Glomerular endothelial cell (primary cell): ENCODE measurements around the gene CFAP73. TPM values are rescaled to one million over a fixed set of nuclear protein-coding genes. Genes with fewer than 3 reads are reported as not detected.
"Not testable (repeated sequence)": the region's sequence is repeated elsewhere in the genome, so short reads cannot be mapped to it uniquely, and the experiment has no call there.

Source experiments
- DNase-seq: peaks from one replicate; pipeline ENCODE4 v3.0.0-alpha.2; 2011; ENCODE audit warnings: low read depth, low spot score; ENCODE audit errors: extremely low read depth
- total RNA-seq: library from RNA; depleted of rRNA; stranded (reverse); fragments of >200 nt; gene quantifications from 2 replicates; pipeline ENCODE4 v1.2.3, GENCODE V29; 2015

Gene CFAP73
- not detected in 2 replicates for total RNA-seq

DNA sequence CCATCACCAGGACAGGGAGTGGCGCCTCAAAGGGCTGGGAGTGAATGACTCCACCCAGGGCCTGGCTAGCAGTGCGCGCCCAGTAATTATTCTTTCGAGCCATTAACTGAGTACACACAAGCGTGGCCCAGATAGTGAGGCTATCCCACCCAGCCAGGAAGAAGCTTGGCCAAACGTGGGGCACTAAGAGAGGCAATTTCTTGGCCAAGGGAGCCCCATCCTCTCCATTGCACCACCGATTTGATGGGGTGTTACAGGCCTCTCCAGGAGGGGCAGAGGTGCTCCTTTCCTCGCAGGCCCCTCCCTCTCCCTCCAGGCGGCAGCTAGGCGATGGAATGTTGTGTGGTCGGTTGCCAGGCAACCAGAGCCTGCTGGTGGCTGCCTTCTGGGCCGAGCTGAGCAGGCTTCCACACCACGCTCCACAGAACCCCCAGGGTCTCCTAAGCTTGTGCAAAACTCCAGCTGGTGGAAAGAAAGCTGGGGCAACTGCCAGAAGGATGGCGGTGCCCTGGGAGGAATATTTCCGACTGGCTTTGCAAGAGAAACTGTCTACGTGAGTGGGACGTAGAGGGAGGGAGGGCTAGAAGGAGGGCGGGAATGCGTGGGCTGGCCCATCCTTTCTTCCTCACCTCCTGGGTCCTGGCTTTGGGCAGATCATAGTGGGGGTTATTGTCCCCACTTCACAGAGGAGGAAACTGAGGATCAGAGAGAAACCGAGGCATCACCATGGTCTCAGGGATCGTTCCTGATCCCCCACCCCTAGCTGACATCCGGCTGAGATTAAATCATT lies at the start of gene CFAP73:
TSS of gene CFAP73 (plus strand) at position 364 of the 790 bp plus-strand sequence. CDS start at position 498, 134 bp downstream.
- no peak for DNase-seq

DNA sequence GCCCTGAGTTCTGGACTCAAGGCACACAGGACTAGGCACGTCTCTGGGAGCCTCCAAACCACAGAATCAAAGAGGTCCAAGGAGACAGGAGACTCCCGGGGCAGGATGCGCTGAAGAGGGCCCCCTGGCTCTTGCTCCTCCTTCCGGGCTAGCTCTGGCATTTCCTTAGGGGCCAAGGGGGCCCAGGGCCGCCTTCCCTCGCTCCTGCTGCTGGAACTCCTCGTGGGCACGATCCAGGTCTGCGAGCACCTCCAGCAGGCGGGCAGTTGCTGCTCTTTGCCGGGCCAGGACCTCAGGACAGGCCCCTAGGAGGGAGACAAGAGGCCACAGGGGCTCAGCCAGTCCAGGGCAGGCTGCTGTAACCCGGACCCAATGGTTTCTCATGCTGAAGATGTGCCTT lies 49.8 kb upstream of the CFAP73 start:
- DNase-seq = no peak

DNA sequence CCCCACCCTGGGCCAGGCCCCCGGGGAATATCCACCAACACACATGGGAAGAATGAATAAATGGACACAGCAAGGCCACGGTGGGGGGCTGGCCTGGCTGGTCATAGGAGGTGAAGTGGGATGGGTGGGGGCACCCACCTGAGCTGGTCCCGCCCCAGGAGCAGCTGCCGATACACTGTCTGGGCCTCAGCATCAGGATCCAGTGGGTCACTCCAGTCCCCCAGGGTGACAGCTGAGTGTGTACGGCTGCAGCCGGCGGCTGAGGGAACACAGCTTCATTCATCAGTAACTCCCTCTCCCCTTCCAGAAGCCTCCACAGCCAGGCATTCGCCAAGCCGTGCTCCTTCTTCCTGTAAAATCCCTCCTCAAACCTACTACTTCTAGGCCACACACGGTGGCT lies 47.8 kb upstream of the CFAP73 start:
- no peak for DNase-seq

DNA sequence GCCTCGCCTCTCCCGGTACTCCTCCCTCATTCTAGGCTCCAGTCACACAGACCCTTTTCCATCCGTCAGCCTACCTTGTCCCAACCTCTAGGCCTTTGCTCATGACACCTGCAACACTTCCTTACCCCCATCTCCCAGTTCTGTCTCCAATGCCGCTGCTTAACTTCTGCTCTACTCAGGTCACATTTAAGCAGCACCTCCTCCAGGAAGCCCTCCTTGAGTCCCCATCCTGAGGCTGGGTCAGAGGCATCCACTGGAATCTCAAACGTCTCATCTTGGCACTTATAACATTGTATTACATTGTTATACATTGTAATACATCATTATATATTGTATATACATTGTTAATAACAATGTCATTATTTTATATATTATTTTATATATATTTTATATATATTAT lies 46.7 kb upstream of the CFAP73 start:
- no peak for DNase-seq

GRCh38 chr12:113103756-113104450 lies 45.6 kb upstream of the CFAP73 start:
- DNase-seq = no peak

GRCh38 chr12:113104953-113105510 lies 44.5 kb upstream of the CFAP73 start:
- no peak for DNase-seq

DNA sequence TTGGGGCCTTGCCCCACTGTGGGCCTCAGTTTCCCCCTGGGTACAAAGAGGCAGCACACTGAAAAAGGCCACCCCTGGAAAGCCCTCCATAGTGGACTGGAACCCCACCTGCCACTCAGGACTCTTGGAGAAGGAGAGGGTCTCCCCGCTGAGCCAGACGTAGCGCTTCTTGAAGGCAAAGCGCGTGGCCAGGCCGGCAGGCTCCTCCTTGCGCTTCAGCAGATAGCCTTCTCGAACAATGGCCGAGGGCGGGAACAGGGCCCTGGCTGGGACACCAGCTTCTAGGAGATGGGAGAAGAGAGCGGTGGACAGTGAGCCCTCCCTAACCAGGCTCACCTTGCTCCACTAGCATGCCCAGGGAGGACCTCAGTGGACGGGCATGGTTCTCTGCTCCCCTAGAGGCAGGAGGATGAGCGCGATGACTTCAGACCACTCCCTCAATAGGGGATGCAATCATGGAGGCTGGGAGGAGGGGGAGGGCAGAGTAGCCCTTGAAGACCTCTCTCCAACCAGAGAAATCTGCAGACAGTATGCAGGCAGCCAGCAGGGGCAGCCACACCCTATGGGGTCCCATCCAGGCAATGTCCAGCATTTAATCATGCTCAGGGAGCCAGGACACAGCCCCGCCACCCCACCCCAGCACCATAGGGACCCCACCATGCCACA lies 43.8 kb upstream of the CFAP73 start:
- DNase-seq = no peak

DNA sequence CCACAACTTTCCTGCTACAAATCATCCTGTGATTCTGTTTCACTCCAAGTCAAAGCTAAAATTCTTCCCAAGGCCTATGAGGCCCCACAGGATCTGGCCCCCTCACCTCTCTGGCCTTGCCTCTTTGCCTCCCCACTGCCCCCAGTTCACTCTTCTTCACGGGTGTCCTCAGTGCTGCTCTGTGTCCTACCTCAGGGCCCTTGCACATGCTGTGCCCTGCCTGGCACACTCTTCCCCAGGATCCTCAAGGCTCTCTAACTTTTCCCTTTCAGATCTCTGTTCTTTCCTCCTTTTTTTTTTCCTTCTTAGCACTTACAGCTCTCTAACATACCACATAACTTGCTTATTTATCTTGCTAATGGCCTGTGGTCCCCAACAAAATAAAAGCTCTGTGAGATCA lies 43.2 kb upstream of the CFAP73 start:
- no peak for DNase-seq

DNA sequence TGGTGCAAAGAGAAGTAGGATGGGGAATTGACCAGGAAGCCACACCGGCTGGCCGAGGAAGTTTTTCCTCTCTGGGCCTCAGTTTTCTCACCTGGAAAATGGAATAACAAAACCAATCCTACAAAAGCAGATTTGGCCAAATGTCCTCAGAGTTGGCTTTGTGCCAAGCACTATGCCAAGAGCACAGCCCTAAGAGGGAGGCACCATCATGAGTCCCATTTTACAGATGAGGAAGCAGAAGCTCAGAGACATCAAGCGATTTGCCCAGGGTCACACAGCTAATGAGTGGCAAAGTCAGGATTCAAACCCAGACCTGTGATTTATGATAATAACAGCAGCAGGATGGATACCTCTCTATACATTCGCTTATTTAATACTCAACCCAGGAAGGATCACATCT lies 41.2 kb upstream of the CFAP73 start:
- DNase-seq = no peak

GRCh38 chr12:113109360-113109759 lies 40.2 kb upstream of the CFAP73 start:
- DNase-seq = no peak

GRCh38 chr12:113109872-113110599 lies 39.5 kb upstream of the CFAP73 start:
- DNase-seq = no peak

DNA sequence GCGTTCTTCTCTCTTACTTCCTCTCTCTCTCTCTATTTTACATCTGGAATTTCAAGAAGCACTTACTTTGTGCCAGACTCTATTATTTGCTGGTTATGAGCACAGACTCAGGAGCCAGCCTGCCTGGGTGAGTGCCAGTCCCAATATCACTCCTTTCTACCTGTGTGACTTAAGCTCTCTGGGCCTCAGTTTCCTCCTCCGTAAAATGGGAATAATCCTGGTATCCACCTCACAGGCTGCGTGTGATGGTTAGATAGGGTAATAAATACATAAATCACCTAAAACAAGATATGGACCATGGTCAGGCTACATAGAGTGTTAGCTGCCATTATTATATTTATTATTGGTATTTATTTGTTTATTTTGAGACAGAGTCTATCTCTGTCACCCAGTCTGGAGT lies 38.3 kb upstream of the CFAP73 start:
- no peak for DNase-seq

DNA sequence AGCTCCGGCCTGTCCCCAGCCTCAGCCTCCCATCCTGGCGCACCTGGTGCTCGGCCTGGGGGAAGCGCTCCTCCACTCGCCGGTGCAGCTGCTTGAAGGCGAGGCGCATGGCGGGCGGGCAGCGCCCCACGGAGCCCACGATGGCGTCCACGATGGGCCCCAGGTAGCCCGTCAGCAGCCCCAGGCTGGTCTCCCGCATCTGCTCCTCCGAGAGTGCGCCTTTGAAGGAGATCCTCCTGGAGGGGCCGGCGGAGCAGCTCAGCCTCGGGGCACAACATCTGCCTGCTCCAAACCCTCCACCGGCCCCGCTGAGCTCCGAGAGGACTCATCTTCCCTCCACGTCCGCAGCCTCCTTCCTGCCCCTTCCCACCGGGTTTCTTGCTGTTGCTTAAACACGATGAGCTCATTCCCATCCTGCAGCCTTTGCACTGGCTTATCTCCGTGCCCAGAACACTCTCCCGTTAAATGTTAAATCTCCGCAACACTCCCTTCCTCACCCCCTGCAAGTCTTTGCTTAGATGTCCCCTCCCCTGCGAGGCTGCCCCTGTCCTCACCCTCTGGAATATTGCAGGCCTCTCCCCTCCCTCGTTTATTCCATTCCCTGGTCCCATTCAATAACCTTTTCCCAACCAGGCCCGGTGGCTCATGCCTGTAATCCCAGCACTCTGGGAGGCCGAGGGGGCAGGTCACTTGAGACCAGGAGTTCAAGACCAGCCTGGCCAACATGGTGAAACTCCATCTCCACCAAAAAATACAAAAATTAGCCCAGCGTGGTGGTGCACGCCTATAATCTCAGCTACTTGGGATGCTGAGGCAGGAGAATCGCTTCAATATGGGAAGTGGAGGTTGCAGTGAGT lies 37.3 kb upstream of the CFAP73 start:
- no peak for DNase-seq

GRCh38 chr12:113113397-113113796 lies 36.1 kb upstream of the CFAP73 start:
- DNase-seq = no peak

DNA sequence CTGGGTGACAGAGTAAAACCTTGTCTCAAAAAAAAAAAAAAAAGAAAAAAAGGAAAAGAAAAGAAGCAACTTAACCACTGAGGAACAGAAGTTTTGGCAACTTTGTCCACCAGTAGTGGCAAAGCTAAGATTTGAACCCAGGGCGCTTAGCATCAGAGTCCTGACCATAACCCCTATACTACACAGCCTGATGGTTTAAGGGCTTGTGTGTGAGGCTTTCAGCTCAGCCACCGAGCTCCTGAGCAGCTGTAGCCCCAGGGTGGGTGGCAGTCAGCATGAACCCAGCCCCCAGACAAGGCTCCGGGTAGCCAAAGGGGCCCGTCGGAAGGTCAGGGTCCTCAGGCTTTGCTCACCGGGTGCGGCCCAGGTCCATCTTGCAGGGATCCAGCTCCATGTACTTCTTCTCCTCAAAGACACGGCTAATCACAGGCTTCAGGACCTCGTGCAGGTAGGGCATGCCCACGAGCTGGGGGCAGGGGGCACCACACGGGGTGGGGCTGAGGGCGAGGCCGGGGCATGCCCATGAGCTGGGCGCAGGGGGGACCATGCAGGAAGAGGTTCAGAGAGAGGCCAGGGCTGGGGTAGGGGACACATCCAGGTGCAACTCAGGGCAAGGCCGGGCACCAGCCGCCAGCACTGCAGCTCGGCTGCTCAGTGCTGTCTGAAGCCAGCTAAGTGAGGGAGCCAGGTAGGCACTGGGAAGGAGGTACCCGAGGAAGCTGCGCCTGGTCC lies 34.9 kb upstream of the CFAP73 start:
- no peak for DNase-seq

- DNase-seq = no peak
Observed at GRCh38 chr12:113115455-113116126, 33.9 kb upstream of the CFAP73 start.

DNA sequence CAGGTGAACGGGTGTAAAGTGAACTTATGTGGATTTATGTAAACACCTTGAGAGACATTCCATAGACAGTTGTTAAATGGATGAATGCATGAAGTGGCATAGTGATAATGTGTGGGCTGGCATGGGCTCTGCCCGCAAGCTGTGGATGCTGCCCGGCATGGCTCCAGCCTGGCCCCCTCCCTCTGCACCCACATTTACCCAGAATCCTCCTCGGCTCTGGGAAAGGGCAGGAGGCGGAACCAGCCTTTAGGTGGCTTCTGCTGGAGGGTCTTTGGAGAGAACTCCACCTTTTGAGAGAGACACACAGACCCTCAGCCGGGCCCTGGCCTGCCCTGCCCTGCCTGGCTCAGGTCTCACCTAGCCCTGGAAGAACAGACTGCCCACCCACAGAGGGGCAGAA lies 32.6 kb upstream of the CFAP73 start:
- DNase-seq = no peak

DNA sequence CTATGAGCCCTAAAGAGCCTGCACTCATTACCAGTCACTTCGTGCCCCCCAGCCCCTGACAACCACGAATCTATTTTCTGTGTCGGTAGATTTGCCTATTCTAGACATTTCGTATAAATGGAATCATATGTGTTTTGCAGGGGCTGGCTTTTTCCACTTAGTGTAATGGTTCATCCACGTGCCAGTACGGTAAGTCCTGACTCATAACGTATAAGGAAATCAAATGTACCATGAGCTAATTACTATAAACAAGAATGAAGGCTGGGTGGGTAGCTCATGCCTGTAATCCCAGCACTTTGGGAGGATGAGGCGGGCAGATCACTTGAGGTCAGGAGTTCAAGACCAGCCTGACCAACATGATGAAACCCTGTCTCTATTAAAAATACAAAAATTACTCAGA lies 31.8 kb upstream of the CFAP73 start:
- not testable (repeated sequence) for DNase-seq

GRCh38 chr12:113118142-113118541 lies 31.4 kb upstream of the CFAP73 start:
- no peak for DNase-seq
